Neuron (in vitro differentiated cells): ENCODE results near the gene SMIM41.
"Not testable (repeated sequence)": the region's sequence is repeated elsewhere in the genome, so short reads cannot be mapped to it uniquely, and the experiment has no call there.

Source experiments
- H2AFZ ChIP-seq: one replicate; pipeline ENCODE4 v1.6.1; 2013; ENCODE audit warnings: low read depth, mild to moderate bottlenecking, inconsistent platforms, low read length, moderate library complexity
- H3K27me3 ChIP-seq: one replicate; pipeline ENCODE4 v1.6.1; 2013; ENCODE audit warnings: low read length; ENCODE audit not compliant: insufficient read depth
- H3K36me3 ChIP-seq: one replicate; pipeline ENCODE4 v1.6.1; 2013; ENCODE audit warnings: low read length; ENCODE audit not compliant: insufficient read depth
- H3K4me1 ChIP-seq: one replicate; pipeline ENCODE4 v1.6.1; 2013; ENCODE audit warnings: low read length; ENCODE audit not compliant: insufficient read depth
- H3K4me3 ChIP-seq: 2 replicates; pipeline ENCODE4 v1.5.1; 2013; ENCODE audit warnings: mild to moderate bottlenecking, low read length, moderate library complexity
- H3K9me3 ChIP-seq: one replicate; pipeline ENCODE4 v1.6.1; 2013; ENCODE audit warnings: low read length

Gene SMIM41

DNA sequence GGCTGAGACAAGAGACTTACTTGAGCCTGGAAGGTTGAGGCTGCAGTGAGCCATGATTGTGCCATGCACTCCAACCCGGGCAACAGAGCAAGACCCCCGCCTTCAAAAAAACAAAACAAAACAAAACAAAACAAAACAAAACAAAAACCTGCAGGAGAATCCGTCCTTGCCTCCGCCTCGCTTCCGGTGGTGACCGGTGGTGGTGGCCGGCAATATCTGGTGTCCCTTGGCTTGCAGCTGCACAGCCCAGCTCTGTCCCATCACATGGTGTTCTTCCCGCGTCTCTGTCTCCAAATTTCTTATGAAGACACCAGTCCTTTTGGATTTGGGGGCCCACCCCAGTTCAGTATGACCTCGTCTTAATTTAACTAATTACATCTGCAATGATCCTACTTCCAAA lies 10.0 kb downstream of the SMIM41 start:
- H3K9me3 ChIP-seq: peaks cover 2% of the 10 kb centered on the region
- H3K36me3 ChIP-seq: no peaks in the 10 kb centered on the region
- H2AFZ ChIP-seq: no peak overlapping the region
- H3K4me1 ChIP-seq: no peaks in the 10 kb centered on the region
- peaks cover 21% of the 10 kb centered on the region for H3K27me3 ChIP-seq
- H3K4me3 ChIP-seq: no peak overlapping the region

- Histone ChIP-seq H3K27me3 (peaks cover 21% of the 10 kb centered on the region), H3K4me1 (no peaks in the 10 kb centered on the region), H2AFZ (no peak overlapping the region), H3K4me3 (no peak overlapping the region), H3K36me3 (no peaks in the 10 kb centered on the region), H3K9me3 (peaks cover 2% of the 10 kb centered on the region)
Measured at GRCh38 chr12:52090291-52090690, 10.8 kb downstream of the SMIM41 start.

DNA sequence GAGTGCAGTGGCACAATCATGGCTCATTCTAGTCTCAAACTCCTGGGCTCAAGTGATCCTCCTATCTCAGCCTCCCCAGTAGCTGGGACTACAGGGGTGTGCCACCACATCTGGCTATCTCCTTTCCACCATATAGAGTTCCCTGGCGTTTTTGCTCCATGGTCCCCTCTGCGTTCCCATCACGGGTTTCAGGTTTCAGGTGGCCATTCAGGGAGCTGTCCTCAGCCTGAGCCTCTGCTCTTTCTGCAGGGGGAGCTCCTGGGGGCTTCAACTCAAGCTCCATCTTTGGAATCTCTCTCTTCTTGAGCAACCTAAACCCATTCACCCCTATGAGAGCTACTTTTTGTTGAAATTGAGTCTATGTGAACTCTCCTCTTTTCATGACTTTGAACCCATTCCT lies 11.6 kb downstream of the SMIM41 start:
- Histone ChIP-seq H3K4me3 (no peak overlapping the region), H3K36me3 (no peaks in the 10 kb centered on the region), H2AFZ (no peak overlapping the region), H3K27me3 (peaks cover 16% of the 10 kb centered on the region), H3K4me1 (no peaks in the 10 kb centered on the region), H3K9me3 (peaks cover 2% of the 10 kb centered on the region)

- peaks cover 14% of the 10 kb centered on the region for H3K27me3 ChIP-seq
- H3K4me3 ChIP-seq: no peak overlapping the region
- no peaks in the 10 kb centered on the region for H3K36me3 ChIP-seq
- no peaks in the 10 kb centered on the region for H3K4me1 ChIP-seq
- peaks cover 2% of the 10 kb centered on the region for H3K9me3 ChIP-seq
- H2AFZ ChIP-seq: no peak overlapping the region
Measured at GRCh38 chr12:52091869-52092268, 12.4 kb downstream of the SMIM41 start.

GRCh38 chr12:52093346-52093745 lies 13.8 kb downstream of the SMIM41 start:
- Histone ChIP-seq H2AFZ (no peak overlapping the region), H3K4me1 (no peaks in the 10 kb centered on the region), H3K4me3 (no peak overlapping the region)

GRCh38 chr12:52096332-52097044 lies 17.0 kb downstream of the SMIM41 start:
- H2AFZ ChIP-seq: no peak overlapping the region
- H3K36me3 ChIP-seq: no peaks in the 10 kb centered on the region
- no peaks in the 10 kb centered on the region for H3K4me1 ChIP-seq
- H3K27me3 ChIP-seq: peaks cover 11% of the 10 kb centered on the region
- peaks cover 2% of the 10 kb centered on the region for H3K9me3 ChIP-seq
- H3K4me3 ChIP-seq: no peak overlapping the region

More at GRCh38 chr12:52093346-52093745, 13.8 kb downstream of the SMIM41 start:
- H3K36me3 ChIP-seq: no peaks in the 10 kb centered on the region
- peaks cover 4% of the 10 kb centered on the region for H3K27me3 ChIP-seq
- peaks cover 2% of the 10 kb centered on the region for H3K9me3 ChIP-seq

DNA sequence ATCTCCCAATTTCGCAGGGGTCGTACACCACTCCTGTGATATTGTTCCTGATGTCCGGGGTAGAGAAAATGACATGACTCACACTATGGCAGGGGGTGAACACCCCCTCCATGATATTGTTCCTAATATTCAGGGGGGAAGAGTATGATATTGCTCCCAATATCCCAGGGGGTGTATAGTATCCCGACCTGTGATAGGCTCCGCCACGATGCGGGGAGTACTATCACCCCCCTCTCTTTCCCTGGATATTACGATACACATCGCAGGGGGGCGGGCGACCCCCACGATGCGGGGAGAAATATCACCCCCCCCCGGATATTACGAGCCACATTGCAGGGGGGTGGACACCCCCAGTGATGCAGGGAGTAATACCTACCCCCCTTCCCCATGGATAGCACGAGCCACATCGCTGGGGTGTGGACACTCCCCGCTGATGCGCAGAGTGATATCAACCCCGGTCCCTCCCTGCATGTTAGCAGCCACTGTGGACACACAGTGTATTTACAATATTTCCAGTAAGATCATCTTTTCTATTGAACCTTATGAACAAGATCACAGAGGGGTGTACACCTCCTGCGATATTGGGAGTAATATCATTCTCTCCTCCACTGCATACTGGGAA lies 17.7 kb downstream of the SMIM41 start:
- no peaks in the 10 kb centered on the region for H3K4me1 ChIP-seq
- H3K9me3 ChIP-seq: peaks cover 2% of the 10 kb centered on the region
- no peak overlapping the region for H2AFZ ChIP-seq
- peaks cover 11% of the 10 kb centered on the region for H3K27me3 ChIP-seq
- H3K36me3 ChIP-seq: no peaks in the 10 kb centered on the region
- no peak overlapping the region for H3K4me3 ChIP-seq

DNA sequence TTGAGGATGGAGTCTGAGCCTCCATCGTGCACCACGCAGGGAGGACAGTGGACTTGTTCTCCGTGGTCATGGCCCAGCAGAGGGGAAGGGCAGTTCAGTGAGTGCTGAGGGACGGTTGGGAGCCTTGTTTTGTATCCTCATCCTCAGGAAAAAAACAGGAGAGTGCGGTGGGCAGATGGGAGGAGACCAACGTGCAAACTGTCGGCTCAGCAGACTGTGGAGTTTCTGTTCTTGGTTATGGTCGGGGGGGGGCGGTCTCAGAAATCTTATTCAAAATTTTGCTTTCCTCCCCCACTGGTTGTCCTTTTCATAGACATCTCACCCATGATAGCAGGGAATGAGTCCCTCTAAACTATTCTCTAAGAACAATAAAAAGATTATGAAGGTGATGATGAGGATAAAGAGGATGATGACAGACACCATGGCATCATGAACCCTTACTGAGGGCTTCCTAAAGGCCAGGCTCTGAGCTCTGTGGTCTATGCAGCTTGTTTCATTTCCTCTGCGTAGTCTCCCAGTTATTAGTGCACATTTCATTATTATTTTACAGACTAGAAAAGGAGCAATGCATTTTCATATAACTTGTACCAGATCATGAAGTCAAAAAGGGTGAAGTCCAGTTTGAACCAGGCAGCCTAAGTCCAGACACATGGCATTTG lies 25.1 kb downstream of the SMIM41 start:
- H3K27me3 ChIP-seq: not testable (repeated sequence)

GRCh38 chr12:52116222-52117125 lies 37.0 kb downstream of the SMIM41 start:
- H3K27me3 ChIP-seq: peaks cover 15% of the 10 kb centered on the region
- not testable (repeated sequence) for H3K36me3 ChIP-seq

More for the DNA sequence above, 25.1 kb downstream of the SMIM41 start:
- H3K4me1 ChIP-seq, H3K9me3 ChIP-seq, H2AFZ ChIP-seq, H3K36me3 ChIP-seq, H3K4me3 ChIP-seq: not testable (repeated sequence)

GRCh38 chr12:52117806-52118475 lies 38.4 kb downstream of the SMIM41 start:
- not testable (repeated sequence) for H2AFZ ChIP-seq, H3K4me1 ChIP-seq, H3K9me3 ChIP-seq, H3K36me3 ChIP-seq, H3K4me3 ChIP-seq
- H3K27me3 ChIP-seq: peaks cover 18% of the 10 kb centered on the region

More at GRCh38 chr12:52116222-52117125, 37.0 kb downstream of the SMIM41 start:
- H3K9me3 ChIP-seq, H3K4me1 ChIP-seq, H2AFZ ChIP-seq, H3K4me3 ChIP-seq: not testable (repeated sequence)

GRCh38 chr12:52119398-52120254 lies 40.1 kb downstream of the SMIM41 start:
- no peaks in the 10 kb centered on the region for H3K36me3 ChIP-seq
- H2AFZ ChIP-seq: no peak overlapping the region
- H3K27me3 ChIP-seq: peaks cover 26% of the 10 kb centered on the region
- no peak overlapping the region for H3K4me3 ChIP-seq
- no peaks in the 10 kb centered on the region for H3K4me1 ChIP-seq
- no peaks in the 10 kb centered on the region for H3K9me3 ChIP-seq
